Skeletal muscle satellite cell (primary cell): Measurements from ENCODE around the gene GBX1. TPM values are rescaled to one million over a fixed set of nuclear protein-coding genes. Genes with fewer than 3 reads are reported as not detected.

Source experiments
- H3K27me3 ChIP-seq: 2 replicates; pipeline ENCODE4 v1.7.0; 2013; ENCODE audit warnings: low read length; ENCODE audit not compliant: control insufficient read depth, insufficient read depth
- H3K36me3 ChIP-seq: 2 replicates; pipeline ENCODE4 v1.7.0; 2013; ENCODE audit warnings: mild to moderate bottlenecking, control low read depth, low read length; ENCODE audit not compliant: insufficient read depth
- H3K4me1 ChIP-seq: 2 replicates; pipeline ENCODE4 v1.7.0; 2013; ENCODE audit warnings: low read length; ENCODE audit not compliant: control insufficient read depth, insufficient read depth
- H3K4me2 ChIP-seq: 2 replicates; pipeline ENCODE4 v1.7.0; 2013; ENCODE audit warnings: mild to moderate bottlenecking, low read length
- H3K4me3 ChIP-seq: 2 replicates; pipeline ENCODE4 v1.7.0; 2013; ENCODE audit warnings: low read length
- H3K9ac ChIP-seq: 2 replicates; pipeline ENCODE4 v1.7.0; 2013; ENCODE audit warnings: mild to moderate bottlenecking, low read depth, low read length, moderate library complexity
- H3K9me3 ChIP-seq: replicated peaks from 2 replicates; pipeline ENCODE4 v1.7.0; 2013; ENCODE audit warnings: mild to moderate bottlenecking, control low read depth, low read length
- total RNA-seq: library from RNA; depleted of rRNA; stranded (reverse); fragments of >200 nt; gene quantifications from 2 replicates; pipeline ENCODE4 v1.2.3, GENCODE V29; 2012; rRNA removed

GBX1 gene
- not detected in 2 replicates for total RNA-seq

DNA sequence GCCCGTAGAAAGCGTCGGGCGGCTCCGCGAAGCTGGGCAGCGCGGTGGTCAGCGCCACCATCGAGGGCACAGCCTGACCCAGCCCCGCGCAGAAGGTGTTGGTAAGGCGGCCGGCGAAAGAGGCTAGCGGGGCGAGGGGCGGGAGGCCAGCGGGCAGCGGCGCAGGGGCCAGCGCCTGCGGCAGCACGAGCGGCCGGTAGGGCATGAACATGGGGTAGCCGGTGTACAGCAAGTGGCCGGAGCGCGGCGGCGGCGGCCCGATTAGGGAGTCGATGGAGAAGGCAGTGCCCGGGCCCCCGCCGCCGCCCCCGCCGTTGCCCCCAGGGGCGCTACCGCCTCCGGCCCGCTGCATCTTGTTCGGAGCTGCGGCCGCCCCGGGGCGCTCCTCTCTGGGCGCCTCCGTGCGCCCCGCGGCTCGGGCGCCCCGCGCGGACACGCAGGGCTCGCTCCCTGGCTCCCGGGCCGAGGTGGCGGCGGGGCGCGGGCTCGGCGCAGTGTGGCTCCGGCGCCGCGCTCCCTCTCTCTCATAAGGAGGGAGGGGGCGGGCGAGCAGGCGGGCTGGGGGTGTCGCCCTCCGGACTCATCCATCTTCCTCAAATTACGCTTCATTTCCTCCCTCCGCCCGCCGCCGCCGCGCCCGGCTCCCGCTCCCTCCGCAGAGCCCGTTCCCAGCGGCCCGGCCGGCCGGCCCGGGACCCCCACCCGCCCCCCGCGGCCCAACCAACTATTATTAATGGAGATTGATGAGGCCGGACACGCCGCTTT lies at the start of gene GBX1:
GBX1 (minus strand) TSS at position 498 of the 765 bp plus-strand sequence; CDS start at position 352, 146 bp downstream.
- peak within 1 kb of the TSS; percentile 82 for H3K4me2 ChIP-seq
- H3K4me3 ChIP-seq = peak within 1 kb of the TSS; percentile 60
- no peaks in the 10 kb centered on the region for H3K36me3 ChIP-seq
- H3K4me1 ChIP-seq = peaks cover 6% of the 10 kb centered on the region
- no peak within 1 kb of the TSS for H3K9ac ChIP-seq
- H3K27me3 ChIP-seq = peaks cover 81% of the 10 kb centered on the region
- H3K9me3 ChIP-seq = no peaks in the 10 kb centered on the region

DNA sequence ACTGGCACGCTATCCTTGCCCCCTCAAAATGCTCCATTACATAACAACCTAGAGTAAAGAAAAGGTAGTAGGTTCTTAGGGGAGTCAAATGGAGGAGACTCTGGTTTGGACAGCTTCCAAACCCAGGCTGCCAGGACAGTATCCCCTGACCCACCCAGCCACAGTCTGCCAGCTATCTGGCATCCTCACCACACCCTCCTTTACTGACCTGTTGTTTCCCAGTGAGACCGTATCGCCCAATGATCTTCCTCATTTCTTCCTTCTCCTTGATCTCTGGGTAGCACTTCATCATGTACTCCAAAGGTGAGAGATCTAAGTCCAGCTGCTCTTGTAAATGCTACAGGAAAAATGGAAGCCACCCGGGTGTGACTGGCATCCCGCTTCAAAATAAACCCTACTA lies 47.9 kb upstream of the GBX1 start:
- H3K4me3 ChIP-seq = no peak overlapping the region
- H3K9ac ChIP-seq = no peak overlapping the region
- no peaks in the 10 kb centered on the region for H3K9me3 ChIP-seq
- H3K27me3 ChIP-seq = no peaks in the 10 kb centered on the region
- no peaks in the 10 kb centered on the region for H3K4me1 ChIP-seq
- peaks cover 65% of the 10 kb centered on the region for H3K36me3 ChIP-seq
- H3K4me2 ChIP-seq = no peak overlapping the region

DNA sequence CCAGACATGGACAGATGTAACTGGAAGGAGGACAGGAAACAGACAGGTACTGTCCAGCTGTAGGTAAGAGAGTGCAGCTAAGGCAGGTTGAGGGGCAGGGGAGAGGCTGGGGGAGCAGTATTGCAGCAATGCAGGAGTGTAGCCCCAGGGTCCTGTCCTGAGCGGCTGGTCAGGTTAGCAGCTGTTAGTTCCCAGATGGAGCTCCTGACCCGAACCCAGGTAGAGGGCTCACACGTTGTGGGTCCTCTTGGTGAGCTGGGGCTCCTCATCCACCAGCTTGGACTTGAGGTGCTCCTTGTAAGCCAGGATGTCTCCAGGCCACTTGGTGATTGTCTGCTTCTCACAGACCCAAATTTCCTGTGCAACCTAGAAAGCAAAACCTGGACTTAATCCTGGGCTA lies 46.3 kb upstream of the GBX1 start:
- Histone ChIP-seq H3K36me3 (peaks cover 53% of the 10 kb centered on the region), H3K4me3 (no peak overlapping the region), H3K4me2 (no peak overlapping the region), H3K9me3 (no peaks in the 10 kb centered on the region), H3K9ac (no peak overlapping the region), H3K4me1 (no peaks in the 10 kb centered on the region), H3K27me3 (no peaks in the 10 kb centered on the region)

DNA sequence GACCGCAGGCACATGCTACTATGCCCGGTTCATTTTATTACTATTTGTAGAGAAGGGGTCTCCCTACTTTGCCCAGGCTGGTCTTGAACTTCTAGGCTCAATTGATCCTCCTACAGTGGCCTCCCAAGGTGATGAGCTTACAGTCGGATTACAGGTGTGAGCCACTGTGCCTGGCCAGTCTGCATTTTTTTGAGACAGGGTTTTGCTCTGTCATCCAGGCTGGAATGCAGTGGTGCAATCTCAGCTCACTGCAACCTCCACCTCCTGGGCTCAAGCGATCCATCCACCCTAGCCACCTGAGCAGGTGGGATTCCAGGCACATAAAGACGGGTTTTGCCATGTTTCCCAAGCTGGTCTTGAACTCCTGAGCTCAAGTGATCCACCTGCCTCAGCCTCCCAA lies 45.1 kb upstream of the GBX1 start:
- Histone ChIP-seq H3K36me3 (peaks cover 41% of the 10 kb centered on the region), H3K9ac (no peak overlapping the region), H3K4me2 (no peak overlapping the region), H3K4me1 (no peaks in the 10 kb centered on the region), H3K4me3 (no peak overlapping the region), H3K27me3 (peaks cover 7% of the 10 kb centered on the region), H3K9me3 (no peaks in the 10 kb centered on the region)

DNA sequence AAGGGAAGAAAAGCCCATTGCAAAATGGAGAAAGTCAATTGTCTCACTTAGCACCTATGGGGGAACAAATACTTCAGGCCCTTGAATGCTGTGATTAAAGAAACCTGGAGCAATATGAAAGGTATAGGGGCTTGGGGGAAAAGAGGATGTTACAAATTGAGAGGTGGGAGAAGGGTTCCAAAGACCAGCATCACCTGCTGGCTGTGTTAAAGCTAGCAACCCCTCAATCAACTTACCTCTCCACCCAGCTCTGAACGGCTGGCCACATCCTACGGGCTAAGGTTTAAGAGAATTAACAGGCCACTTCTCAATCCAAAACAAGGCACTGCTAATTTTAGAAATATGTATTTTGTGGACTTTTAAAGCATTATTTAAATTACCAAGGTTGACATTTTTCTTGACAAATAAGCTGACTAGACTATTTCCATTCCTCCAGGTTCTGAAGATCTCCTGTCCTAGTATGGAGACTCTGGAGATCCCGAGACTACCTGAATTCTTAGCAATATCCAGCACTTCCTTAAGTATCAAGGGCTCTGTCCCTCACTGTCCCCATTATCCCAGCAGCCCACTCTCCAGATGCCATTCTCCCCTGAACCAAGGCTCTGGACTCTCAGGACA lies 43.8 kb upstream of the GBX1 start:
- Histone ChIP-seq H3K4me1 (no peaks in the 10 kb centered on the region), H3K36me3 (peaks cover 33% of the 10 kb centered on the region), H3K4me2 (no peak overlapping the region), H3K9ac (no peak overlapping the region), H3K9me3 (no peaks in the 10 kb centered on the region), H3K4me3 (no peak overlapping the region), H3K27me3 (peaks cover 17% of the 10 kb centered on the region)

DNA sequence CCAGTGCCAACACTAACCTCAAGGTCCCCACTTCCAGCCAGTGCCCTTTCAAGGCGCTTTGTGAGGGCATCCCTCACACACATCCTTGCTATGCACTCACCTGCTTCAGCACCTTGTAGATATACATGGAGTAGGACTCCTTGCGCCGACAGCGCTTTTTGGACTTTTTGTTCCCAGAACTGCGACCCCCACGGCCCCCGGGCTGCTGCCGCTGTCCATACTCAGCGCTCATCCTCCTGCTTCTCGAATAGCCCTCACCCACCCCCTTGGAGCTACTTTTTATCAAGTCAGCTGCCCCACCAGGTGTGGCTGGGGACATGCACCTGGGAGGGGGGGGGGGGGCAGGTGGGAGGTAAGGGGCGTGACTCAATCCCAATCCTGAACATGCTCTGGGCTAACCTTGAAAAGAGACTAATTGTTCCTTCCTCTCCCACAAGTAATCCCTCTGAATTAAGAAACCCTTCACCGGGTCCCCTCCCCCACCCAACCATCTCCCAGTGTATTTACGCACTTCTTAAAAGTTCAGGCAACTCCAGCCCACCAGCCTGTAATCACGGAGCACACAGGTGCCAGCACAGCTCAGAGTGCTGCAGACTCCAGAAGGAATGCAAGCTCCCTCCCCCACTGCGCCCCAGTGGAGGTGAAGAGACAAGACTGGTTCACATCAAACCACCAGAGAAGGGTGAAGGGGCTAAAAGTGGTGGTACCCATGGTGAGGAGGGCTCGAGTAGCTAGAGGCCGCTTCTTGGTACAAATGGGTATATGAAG lies 42.8 kb upstream of the GBX1 start, which contains the start of gene H2BK1:
H2BK1 (minus strand) TSS at position 402 of the 768 bp plus-strand sequence; CDS start at position 232, 170 bp downstream.
- no peaks in the 10 kb centered on the region for H3K4me1 ChIP-seq
- H3K27me3 ChIP-seq = peaks cover 27% of the 10 kb centered on the region
- H3K36me3 ChIP-seq = peaks cover 24% of the 10 kb centered on the region
- H3K9me3 ChIP-seq = no peaks in the 10 kb centered on the region
- H3K4me3 ChIP-seq = no peak within 1 kb of the TSS
- no peak within 1 kb of the TSS for H3K4me2 ChIP-seq
- no peak within 1 kb of the TSS for H3K9ac ChIP-seq

DNA sequence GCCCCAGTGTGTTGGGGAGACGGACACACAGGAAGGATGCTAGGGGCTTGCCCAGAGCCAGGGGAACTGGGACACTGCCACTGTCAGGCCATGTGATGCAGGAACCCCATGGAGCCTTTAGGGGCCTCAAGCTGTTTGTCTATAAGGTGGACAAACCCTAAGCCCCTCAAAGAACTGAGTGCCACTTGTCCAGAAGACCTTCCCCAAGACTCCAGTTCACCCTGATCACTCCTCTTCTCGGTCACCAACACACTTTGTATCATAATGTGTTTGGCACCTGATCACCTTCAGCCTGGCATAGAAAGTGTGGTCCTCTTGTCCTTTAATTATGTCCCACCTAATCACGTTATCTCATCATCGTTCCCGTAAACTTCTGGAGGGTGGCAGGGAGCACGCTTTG lies 42.1 kb upstream of the GBX1 start:
- H3K9me3 ChIP-seq = no peaks in the 10 kb centered on the region
- no peak overlapping the region for H3K4me3 ChIP-seq
- H3K27me3 ChIP-seq = peaks cover 34% of the 10 kb centered on the region
- no peak overlapping the region for H3K4me2 ChIP-seq
- H3K4me1 ChIP-seq = no peaks in the 10 kb centered on the region
- H3K9ac ChIP-seq = no peak overlapping the region
- H3K36me3 ChIP-seq = peaks cover 18% of the 10 kb centered on the region

DNA sequence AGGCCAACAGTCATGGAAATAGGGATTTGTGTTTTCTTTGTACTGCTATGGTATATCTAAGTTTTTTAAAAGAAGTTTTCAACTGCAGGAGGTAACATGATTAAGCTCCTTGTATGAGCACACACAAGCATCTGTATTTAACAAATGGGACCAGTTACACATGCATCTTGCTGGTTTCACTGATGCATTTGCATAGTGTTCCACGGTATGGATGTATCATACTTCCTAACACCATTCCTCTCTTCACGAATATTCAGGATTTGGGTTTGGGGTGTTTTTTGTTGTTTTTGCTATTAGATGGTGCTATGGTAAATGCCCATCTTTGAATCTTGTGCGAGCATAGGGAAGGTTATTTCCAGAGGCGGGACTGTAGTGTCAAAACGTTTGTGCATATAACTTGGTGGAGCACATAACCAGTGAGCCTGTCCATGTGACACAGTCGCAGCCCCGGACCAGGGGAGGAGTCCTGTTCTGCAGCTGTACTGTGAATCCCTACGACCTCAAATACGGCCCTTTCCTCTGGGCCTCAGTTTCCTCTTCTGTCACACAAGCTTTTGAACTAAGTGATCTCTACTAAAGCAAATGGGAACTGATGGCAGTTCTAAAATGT lies 40.9 kb upstream of the GBX1 start:
- H3K4me1 ChIP-seq = no peaks in the 10 kb centered on the region
- peaks cover 6% of the 10 kb centered on the region for H3K36me3 ChIP-seq
- H3K9ac ChIP-seq = no peak overlapping the region
- H3K4me3 ChIP-seq = no peak overlapping the region
- H3K4me2 ChIP-seq = no peak overlapping the region
- H3K27me3 ChIP-seq = peaks cover 46% of the 10 kb centered on the region
- H3K9me3 ChIP-seq = no peaks in the 10 kb centered on the region

DNA sequence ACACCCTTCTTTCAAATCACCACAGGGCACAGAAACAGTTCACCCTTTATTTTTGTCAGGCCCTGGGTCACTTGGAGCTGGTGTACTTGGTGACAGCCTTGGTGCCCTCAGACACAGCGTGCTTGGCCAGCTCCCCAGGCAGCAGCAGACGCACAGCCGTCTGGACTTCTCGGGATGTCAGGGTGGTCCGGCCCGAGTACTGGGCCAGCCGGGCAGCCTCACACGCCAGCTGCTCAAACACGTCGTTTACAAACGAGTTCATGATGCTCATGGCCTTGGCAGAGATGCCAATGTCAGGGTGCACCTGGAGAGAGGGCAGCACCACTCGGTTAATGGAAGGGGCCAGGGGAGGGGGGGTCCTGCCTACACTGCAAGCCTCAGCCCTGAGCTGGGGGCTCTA lies 40.3 kb upstream of the GBX1 start:
- Histone ChIP-seq H3K27me3 (peaks cover 51% of the 10 kb centered on the region), H3K4me3 (no peak overlapping the region), H3K9ac (no peak overlapping the region), H3K4me2 (no peak overlapping the region), H3K4me1 (no peaks in the 10 kb centered on the region), H3K9me3 (no peaks in the 10 kb centered on the region), H3K36me3 (peaks cover under 1% of the 10 kb centered on the region)

DNA sequence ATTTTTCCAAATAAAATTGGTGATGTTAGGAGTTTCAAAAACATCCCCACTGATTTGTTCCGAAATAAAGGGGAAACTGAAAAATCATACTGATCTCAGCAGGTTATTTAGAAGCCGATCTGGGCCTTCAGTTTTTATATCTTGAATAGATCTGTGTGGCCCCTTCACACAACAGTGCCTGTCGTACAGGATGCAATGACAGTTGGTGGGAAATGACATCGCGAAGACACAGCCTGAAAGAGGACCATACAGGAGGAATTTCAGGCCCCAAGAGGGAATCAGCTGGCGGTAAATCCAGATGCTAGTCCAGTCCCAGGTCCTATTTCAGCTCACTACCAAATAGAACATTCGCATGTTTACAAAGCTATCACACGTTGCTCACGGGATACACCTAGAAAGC lies 39.8 kb upstream of the GBX1 start:
- Histone ChIP-seq H3K36me3 (no peaks in the 10 kb centered on the region), H3K27me3 (peaks cover 56% of the 10 kb centered on the region), H3K9ac (no peak overlapping the region), H3K4me2 (no peak overlapping the region), H3K4me1 (no peaks in the 10 kb centered on the region), H3K4me3 (no peak overlapping the region), H3K9me3 (no peaks in the 10 kb centered on the region)

DNA sequence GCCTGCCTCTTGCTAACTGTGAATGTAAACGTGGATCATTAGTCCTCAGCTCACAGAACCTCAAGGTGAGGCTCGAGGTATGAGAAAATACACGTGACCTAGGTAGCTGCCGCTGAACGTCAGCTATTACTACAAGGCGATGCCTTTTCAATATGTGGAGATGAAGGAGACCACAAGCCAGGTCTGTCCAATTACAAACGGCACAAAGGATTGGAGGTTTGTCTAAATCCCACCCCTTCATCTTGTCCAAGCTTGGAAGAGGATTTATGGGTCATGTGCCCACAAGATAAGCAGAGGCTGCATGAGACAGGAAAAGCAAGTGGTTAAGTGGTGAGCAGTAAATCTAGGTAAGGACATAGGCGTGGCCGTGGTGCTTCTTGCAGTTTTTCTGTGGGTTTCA lies 39.4 kb upstream of the GBX1 start:
- H3K9me3 ChIP-seq = no peaks in the 10 kb centered on the region
- H3K4me2 ChIP-seq = no peak overlapping the region
- H3K4me1 ChIP-seq = no peaks in the 10 kb centered on the region
- H3K36me3 ChIP-seq = no peaks in the 10 kb centered on the region
- H3K9ac ChIP-seq = no peak overlapping the region
- H3K27me3 ChIP-seq = peaks cover 60% of the 10 kb centered on the region
- H3K4me3 ChIP-seq = no peak overlapping the region
